Breast epithelium (tissue), 4 donors: ENCODE measurements around the gene WDR31. TPM values are rescaled to one million over a fixed set of nuclear protein-coding genes. Genes with fewer than 3 reads are reported as not detected.

Source experiments
- DNase-seq, 2 donors: peaks; one replicate each; pipeline ENCODE4 v3.0.0-alpha.2; 2019; ENCODE audit warnings: low spot score in 2 of 2
- H3K27ac ChIP-seq, 2 donors: fragments of 200-600 bp; sonication (generic) in 1 of 2; one replicate each; pipeline ENCODE4 v1.5.1; 2016 to 2019; ENCODE audit warnings: mild to moderate bottlenecking in 1 of 2
- H3K27me3 ChIP-seq, 2 donors: fragments of 200-600 bp; sonication (generic) in 1 of 2; one replicate each; pipeline versions ENCODE4 v1.5.1 to v1.6.0; 2017 to 2019; ENCODE audit warnings: control low read depth in 1 of 2, mild to moderate bottlenecking in 1 of 2
- H3K36me3 ChIP-seq: fragments of 200-600 bp; one replicate; pipeline ENCODE4 v1.5.1; 2019
- H3K4me1 ChIP-seq, 2 donors: fragments of 200-600 bp; sonication (generic); one replicate each; pipeline ENCODE4 v1.5.1; 2016 to 2019; ENCODE audit warnings: control low read depth in 1 of 2
- H3K4me3 ChIP-seq, 3 donors: fragments of 200-600 bp; sonication (generic); 1 replicate in 2 of 3; 2 replicates in 1 of 3; pipeline ENCODE4 v1.5.1; 2016 to 2019; ENCODE audit warnings: mild to moderate bottlenecking in 3 of 3, moderate library complexity in 2 of 3
- H3K9me3 ChIP-seq, 2 donors: fragments of 200-600 bp; sonication (generic) in 1 of 2; one replicate each; pipeline ENCODE4 v1.5.1; 2016 to 2019; ENCODE audit warnings: control low read depth in 1 of 2
- CTCF ChIP-seq, 3 donors: fragments of 450-650 bp; IDR thresholded peaks; one replicate each; pipeline ENCODE4 v1.5.1; 2016 to 2017; ENCODE audit warnings: antibody characterized with exemption in 3 of 3, mild to moderate bottlenecking in 3 of 3, moderate library complexity in 3 of 3
- POLR2A ChIP-seq: fragments of 450-650 bp; IDR thresholded peaks from one replicate; pipeline ENCODE4 v1.6.1; 2016; ENCODE audit warnings: antibody characterized with exemption, mild to moderate bottlenecking, moderate library complexity
- POLR2AphosphoS5 ChIP-seq, 3 donors: sonication (generic); formaldehyde crosslinking; IDR thresholded peaks; one replicate each; pipeline ENCODE4 v1.6.1; 2017; ENCODE audit warnings: antibody characterized with exemption in 3 of 3
- intact Hi-C: fragments of 100-400 bp; cut with DNase I; formaldehyde crosslinking; loops from one replicate; pipeline ENCODE4 v1.15.1; 2023; ENCODE audit warnings: low total_unique reads
- total RNA-seq, 3 donors: library from RNA; depleted of rRNA; stranded (reverse); fragments of >200 nt; gene quantifications; one replicate each; pipeline ENCODE4 v1.1.0, GENCODE V29; 2016

WDR31 gene
- total RNA-seq, 3 donors from 2014 or later: 1.9 to 4.0 (median 3.6) TPM

GRCh38 chr9:113364951-113365350 is 24.9 kb upstream of the WDR31 start:
- intact Hi-C loops: no loop called here
- no peak overlapping the region for H3K4me3 ChIP-seq
- no peak for DNase-seq
- no peaks in the 10 kb centered on the region for H3K36me3 ChIP-seq
- TF ChIP-seq CTCF (IDR thresholded peaks at IDR 0.05): no peak
- no peak for TF ChIP-seq POLR2AphosphoS5 (IDR thresholded peaks at IDR 0.05)
- no peak for TF ChIP-seq POLR2A
- H3K4me1 ChIP-seq: no peaks in the 10 kb centered on the region
- H3K27me3 ChIP-seq: no peaks in the 10 kb centered on the region
- H3K9me3 ChIP-seq: no peaks in the 10 kb centered on the region
- no peak overlapping the region for H3K27ac ChIP-seq

GRCh38 chr9:113363336-113363735 is 23.3 kb upstream of the WDR31 start:
- Histone ChIP-seq H3K4me1 (no peaks in the 10 kb centered on the region), H3K27ac (no peak overlapping the region), H3K4me3 (no peak overlapping the region), H3K36me3 (no peaks in the 10 kb centered on the region), H3K9me3 (no peaks in the 10 kb centered on the region), H3K27me3 (no peaks in the 10 kb centered on the region)
- no peak for DNase-seq
- no peak for TF ChIP-seq POLR2AphosphoS5 (IDR thresholded peaks at IDR 0.05)
- no peak for TF ChIP-seq CTCF (IDR thresholded peaks at IDR 0.05)
- no peak for TF ChIP-seq POLR2A
- intact Hi-C loops: no loop called here

GRCh38 chr9:113361304-113362018 is 21.4 kb upstream of the WDR31 start:
- DNase-seq: no peak
- H3K36me3 ChIP-seq: no peaks in the 10 kb centered on the region
- TF ChIP-seq CTCF (IDR thresholded peaks at IDR 0.05): no peak
- no peak for TF ChIP-seq POLR2A
- TF ChIP-seq POLR2AphosphoS5 (IDR thresholded peaks at IDR 0.05): no peak
- no peaks in the 10 kb centered on the region for H3K9me3 ChIP-seq
- H3K27ac ChIP-seq: no peak overlapping the region
- intact Hi-C loops: no loop called here
- no peaks in the 10 kb centered on the region for H3K4me1 ChIP-seq
- H3K27me3 ChIP-seq: no peaks in the 10 kb centered on the region
- H3K4me3 ChIP-seq: no peak overlapping the region

GRCh38 chr9:113360242-113360842 is 20.3 kb upstream of the WDR31 start:
- no peak overlapping the region for H3K27ac ChIP-seq
- no peak for TF ChIP-seq POLR2AphosphoS5 (IDR thresholded peaks at IDR 0.05)
- no peak for TF ChIP-seq POLR2A
- TF ChIP-seq CTCF (IDR thresholded peaks at IDR 0.05): no peak
- H3K4me3 ChIP-seq: no peak overlapping the region
- no peaks in the 10 kb centered on the region for H3K36me3 ChIP-seq
- H3K9me3 ChIP-seq: no peaks in the 10 kb centered on the region
- DNase-seq: no peak
- no peaks in the 10 kb centered on the region for H3K27me3 ChIP-seq
- H3K4me1 ChIP-seq: no peaks in the 10 kb centered on the region
- intact Hi-C loops: no loop called here

GRCh38 chr9:113359385-113359784 is 19.3 kb upstream of the WDR31 start:
- H3K27ac ChIP-seq: no peak overlapping the region
- no peak for TF ChIP-seq CTCF (IDR thresholded peaks at IDR 0.05)
- TF ChIP-seq POLR2A: no peak
- TF ChIP-seq POLR2AphosphoS5 (IDR thresholded peaks at IDR 0.05): no peak
- no peaks in the 10 kb centered on the region for H3K4me1 ChIP-seq
- H3K36me3 ChIP-seq: no peaks in the 10 kb centered on the region
- H3K27me3 ChIP-seq: no peaks in the 10 kb centered on the region
- intact Hi-C loops: no loop called here
- no peak overlapping the region for H3K4me3 ChIP-seq
- no peak for DNase-seq
- no peaks in the 10 kb centered on the region for H3K9me3 ChIP-seq
